Brain microvascular endothelial cell (primary cell): ENCODE measurements around the gene ZDHHC17.

Experiments
- DNase-seq: peaks from one replicate; pipeline ENCODE4 v3.0.0-alpha.2; 2020
- H3K27ac ChIP-seq: fragments of 250-450 bp; sonication (Bioruptor Pico); 2 replicates; pipeline ENCODE4 v1.5.1; 2020; ENCODE audit warnings: mild to moderate bottlenecking, moderate library complexity
- H3K27me3 ChIP-seq: fragments of 250-450 bp; sonication (Bioruptor Pico); replicated peaks from 2 replicates; pipeline ENCODE4 v1.5.1; 2020; ENCODE audit warnings: mild to moderate bottlenecking
- H3K36me3 ChIP-seq: fragments of 250-450 bp; sonication (Bioruptor Pico); replicated peaks from 2 replicates; pipeline ENCODE4 v1.5.1; 2020; ENCODE audit warnings: mild to moderate bottlenecking
- H3K4me3 ChIP-seq: 2 replicates; pipeline ENCODE4 v1.5.1; 2011; ENCODE audit warnings: low read depth, mild to moderate bottlenecking, control low read depth, low read length, moderate library complexity
- CTCF ChIP-seq: IDR thresholded peaks from 2 replicates; pipeline ENCODE4 v1.5.1; 2011; ENCODE audit warnings: low read depth, mild to moderate bottlenecking, moderate library complexity, low read length, control low read depth, inconsistent platforms; ENCODE audit errors: missing control alignments
- in situ Hi-C: cut with HindIII; loops from 2 replicates; pipeline ENCODE4 v1.10.0; 2017; ENCODE audit warnings: low sequenced_read_pairs, low pct_ligation_motif_present

ZDHHC17 gene

GRCh38 chr12:76899522-76899921 is 135.6 kb downstream of the ZDHHC17 start:
- Histone ChIP-seq H3K27ac (no peak overlapping the region), H3K4me3 (no peak overlapping the region), H3K36me3 (no peaks in the 10 kb centered on the region), H3K27me3 (no peaks in the 10 kb centered on the region)
- no peak for DNase-seq
- TF ChIP-seq CTCF, result no peak
- in situ Hi-C loops, result no loop called here

DNA sequence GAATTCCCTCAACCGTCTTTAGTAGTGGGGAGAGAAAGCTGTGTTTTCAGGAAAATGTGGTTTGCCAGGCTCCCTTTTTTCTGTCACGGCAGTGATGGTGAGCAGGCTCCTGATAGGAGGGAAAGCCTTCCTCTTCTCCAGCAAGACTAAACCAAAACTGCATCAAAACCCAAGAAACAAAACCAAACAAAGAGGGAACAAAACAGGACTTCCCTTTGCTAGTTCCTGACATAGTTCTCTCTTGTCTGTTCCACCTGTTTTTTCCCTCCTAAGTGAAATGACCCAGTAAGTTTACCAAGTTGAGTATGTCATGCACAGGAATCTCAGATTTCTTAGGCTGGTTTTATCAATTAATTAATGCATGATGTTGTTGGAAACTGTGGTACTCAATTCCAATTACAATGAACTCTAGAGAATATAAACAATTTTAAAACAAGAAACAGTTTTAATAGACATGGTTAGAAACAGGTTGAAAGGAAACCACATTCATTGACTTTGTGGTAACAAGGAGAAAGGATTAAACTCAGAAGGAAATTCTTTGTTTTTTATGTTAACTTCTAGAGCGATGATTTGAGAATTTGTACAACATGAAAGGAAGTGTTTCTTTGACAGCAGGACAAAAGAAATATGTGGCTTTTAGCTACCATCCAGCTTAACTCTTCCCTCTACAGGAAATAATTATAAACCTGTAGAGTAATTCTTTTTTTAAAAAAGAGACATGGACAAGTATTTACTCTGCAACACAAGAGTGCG is 137.9 kb downstream of the ZDHHC17 start:
- no peak for DNase-seq
- Histone ChIP-seq H3K4me3 (no peak overlapping the region), H3K36me3 (no peaks in the 10 kb centered on the region), H3K27me3 (no peaks in the 10 kb centered on the region), H3K27ac (no peak overlapping the region)
- no peak for TF ChIP-seq CTCF
- in situ Hi-C loops, result no loop called here
